Measurements from ENCODE around the gene TKTL1. TPM values are rescaled to one million over a fixed set of nuclear protein-coding genes. Genes with fewer than 3 reads are reported as not detected.

Gene TKTL1
- total RNA-seq, 1 donor from 2014 or later: not detected

- no peak for DNase-seq (ENCODE audit: low read depth, low spot score)
Observed at GRCh38 chrX:154308108-154308946, 12.7 kb downstream of the TKTL1 start.

- no peak for DNase-seq (ENCODE audit: low read depth, low spot score)
Observed at GRCh38 chrX:154309041-154309775, 13.6 kb downstream of the TKTL1 start.

- DNase-seq (ENCODE audit: low read depth, low spot score): no peak
Observed at GRCh38 chrX:154310616-154311536, 15.3 kb downstream of the TKTL1 start.

GRCh38 chrX:154312116-154312515 is 16.5 kb downstream of the TKTL1 start:
- DNase-seq (ENCODE audit: low read depth, low spot score): no peak

GRCh38 chrX:154313147-154313546 is 17.6 kb downstream of the TKTL1 start:
- no peak for DNase-seq (ENCODE audit: low read depth, low spot score)

GRCh38 chrX:154315416-154315815 is 19.8 kb downstream of the TKTL1 start:
- no peak for DNase-seq (ENCODE audit: low read depth, low spot score)

- DNase-seq (ENCODE audit: low read depth, low spot score): no peak
Observed at GRCh38 chrX:154317391-154317995, 21.9 kb downstream of the TKTL1 start.

GRCh38 chrX:154320406-154320805 is 24.8 kb downstream of the TKTL1 start:
- no peak for DNase-seq (ENCODE audit: low read depth, low spot score)

GRCh38 chrX:154321152-154321551 is 25.6 kb downstream of the TKTL1 start:
- DNase-seq (ENCODE audit: low read depth, low spot score): no peak

GRCh38 chrX:154321594-154321993 is 26.0 kb downstream of the TKTL1 start:
- DNase-seq (ENCODE audit: low read depth, low spot score): no peak

GRCh38 chrX:154322890-154323289 is 27.3 kb downstream of the TKTL1 start:
- DNase-seq (ENCODE audit: low read depth, low spot score): no peak

GRCh38 chrX:154323537-154323936 is 27.9 kb downstream of the TKTL1 start:
- no peak for DNase-seq (ENCODE audit: low read depth, low spot score)

GRCh38 chrX:154325541-154325940 is 29.9 kb downstream of the TKTL1 start:
- DNase-seq (ENCODE audit: low read depth, low spot score): no peak

GRCh38 chrX:154327038-154327820 is 31.6 kb downstream of the TKTL1 start:
- DNase-seq (ENCODE audit: low read depth, low spot score): no peak

GRCh38 chrX:154328646-154329045 is 33.1 kb downstream of the TKTL1 start:
- DNase-seq (ENCODE audit: low read depth, low spot score): no peak

GRCh38 chrX:154329294-154329693 is 33.7 kb downstream of the TKTL1 start:
- DNase-seq (ENCODE audit: low read depth, low spot score): no peak

- no peak for DNase-seq (ENCODE audit: low read depth, low spot score)
Observed at GRCh38 chrX:154332561-154332960, 37.0 kb downstream of the TKTL1 start.

- no peak for DNase-seq (ENCODE audit: low read depth, low spot score)
Observed at GRCh38 chrX:154333116-154333515, 37.5 kb downstream of the TKTL1 start.

GRCh38 chrX:154333837-154334271 is 38.3 kb downstream of the TKTL1 start:
- DNase-seq (ENCODE audit: low read depth, low spot score): peak; percentile 35

GRCh38 chrX:154334496-154334895 is 38.9 kb downstream of the TKTL1 start:
- DNase-seq (ENCODE audit: low read depth, low spot score): no peak
